Measurements from ENCODE around the gene XRCC1. TPM values are rescaled to one million over a fixed set of nuclear protein-coding genes. Genes with fewer than 3 reads are reported as not detected.
"Not testable (repeated sequence)": the region's sequence is repeated elsewhere in the genome, so short reads cannot be mapped to it uniquely, and the experiment has no call there.

Gene XRCC1
- polyA plus RNA-seq, 1 of the 3 experiments (the other 2 are of a cell fraction), result 30.3 TPM

GRCh38 chr19:43525836-43526771, 49.2 kb downstream of the XRCC1 start:
- H3K4me1 ChIP-seq (ENCODE audit: control insufficient read depth in 1 of 2, insufficient read depth in 2 of 2, low read depth in 1 of 2, low read length in 1 of 2), result peaks cover 6 to 14% of the 10 kb centered on the region in 2 experiments; a peak in 1 of 4 replicates
- H4K20me1 ChIP-seq (ENCODE audit: insufficient read depth), result no peaks in the 10 kb centered on the region
- peaks cover 4% of the 10 kb centered on the region for H3F3A ChIP-seq (replicated peaks; ENCODE audit: insufficient read depth)
- H3K9me3 ChIP-seq, result no peaks in the 10 kb centered on the region
- CTCF ChIA-PET, result interaction anchor here (0.8 to 24.7 kb wide), 4 partner anchors 29 to 159 kb away, joined by 3 to 632 read pairs (median 6); no protein-coding TSS in a partner anchor
- no peak overlapping the region for H3K27ac ChIP-seq (ENCODE audit: low read depth in 2 of 2, low read length in 1 of 2)
- H3K4me3 ChIP-seq (ENCODE audit: low read depth in 2 of 2, low read length in 1 of 2), result peak overlapping the region; percentile 74 to 97
- H3K79me2 ChIP-seq (ENCODE audit: insufficient read depth), result peaks cover 28% of the 10 kb centered on the region
- 46% methylated on average over 18 of the region's 26 CpGs for WGBS (ENCODE audit: low lambda C conversion rate)
- H3K9me2 ChIP-seq, result no peaks in the 10 kb centered on the region
- TF ChIP-seq REST (IDR thresholded peaks at IDR 0.05; ENCODE audit: low read depth, low read length) (no peak), ELF1 (IDR thresholded peaks at IDR 0.05) (no peak), MXI1 (IDR thresholded peaks at IDR 0.05; ENCODE audit: low read depth, low read length) (no peak), JUND (IDR thresholded peaks at IDR 0.05) (no peak), MEF2A (IDR thresholded peaks at IDR 0.05; ENCODE audit: borderline replicate concordance, low read depth) (no peak), USF2 (IDR thresholded peaks at IDR 0.05; ENCODE audit: borderline replicate concordance, low read depth, low read length) (no peak)
- H3K27me3 ChIP-seq (ENCODE audit: insufficient read depth), result no peaks in the 10 kb centered on the region
- H3K4me2 ChIP-seq, result peak overlapping the region; percentile 95
- DNase-seq, result peak; percentile 54
- POLR2A ChIA-PET, result no interaction called here
- peak overlapping the region; percentile 86 for H3K9ac ChIP-seq
- peak overlapping the region; percentile 98; the same call in 1 of the 2 replicates for H2AFZ ChIP-seq (ENCODE audit: low read depth)
- H3K36me3 ChIP-seq (replicated peaks in 1 of 2; ENCODE audit: control insufficient read depth in 1 of 2, insufficient read depth in 2 of 2, low read length in 1 of 2), result no peaks in the 10 kb centered on the region

- Histone ChIP-seq H3K9me2 (no peaks in the 10 kb centered on the region), H3K27me3 (ENCODE audit: insufficient read depth) (no peaks in the 10 kb centered on the region), H3K4me1 (ENCODE audit: control insufficient read depth in 1 of 2, insufficient read depth in 2 of 2, low read depth in 1 of 2, low read length in 1 of 2) (peaks cover 6 to 14% of the 10 kb centered on the region in 2 experiments; a peak in 1 of 4 replicates), H3K79me2 (ENCODE audit: insufficient read depth) (peaks cover 28% of the 10 kb centered on the region), H3K9me3 (no peaks in the 10 kb centered on the region), H3K36me3 (replicated peaks in 1 of 2; ENCODE audit: control insufficient read depth in 1 of 2, insufficient read depth in 2 of 2, low read length in 1 of 2) (no peaks in the 10 kb centered on the region), H3K4me3 (ENCODE audit: low read depth in 2 of 2, low read length in 1 of 2) (peak overlapping the region; percentile 12 to 97; a peak in 3 of 4 replicates), H2AFZ (ENCODE audit: low read depth) (no peak overlapping the region), H3K9ac (no peak overlapping the region), H3F3A (replicated peaks; ENCODE audit: insufficient read depth) (peaks cover 4% of the 10 kb centered on the region), H4K20me1 (ENCODE audit: insufficient read depth) (no peaks in the 10 kb centered on the region), H3K4me2 (peak overlapping the region; percentile 95), H3K27ac (ENCODE audit: low read depth in 2 of 2, low read length in 1 of 2) (no peak overlapping the region)
- no peak for TF ChIP-seq MEF2A (IDR thresholded peaks at IDR 0.05; ENCODE audit: borderline replicate concordance, low read depth)
- 62% methylated on average over 12 of the region's 12 CpGs for WGBS (ENCODE audit: low lambda C conversion rate)
- DNase-seq, result no peak
- ChIA-PET CTCF (interaction anchor here (0.8 to 24.7 kb wide), 4 partner anchors 17 to 85 kb away, joined by 3 to 632 read pairs (median 5); no protein-coding TSS in a partner anchor), POLR2A (interaction anchor here (0.6 kb wide), 1 partner anchor 107 kb away, joined by 3 read pairs; no protein-coding TSS in a partner anchor)
Measured at GRCh38 chr19:43524922-43525835, 50.1 kb downstream of the XRCC1 start.

- H4K20me1 ChIP-seq (ENCODE audit: insufficient read depth); H2AFZ ChIP-seq (ENCODE audit: low read depth); H3K9ac ChIP-seq; H3K27me3 ChIP-seq (ENCODE audit: insufficient read depth); H3K4me2 ChIP-seq; H3K27ac ChIP-seq (ENCODE audit: low read depth in 2 of 2, low read length in 1 of 2); H3K9me2 ChIP-seq; H3K4me3 ChIP-seq (ENCODE audit: low read depth in 2 of 2, low read length in 1 of 2); H3K9me3 ChIP-seq; DNase-seq; POLR2A ChIA-PET; H3F3A ChIP-seq (replicated peaks; ENCODE audit: insufficient read depth); H3K36me3 ChIP-seq (replicated peaks in 1 of 2; ENCODE audit: control insufficient read depth in 1 of 2, insufficient read depth in 2 of 2, low read length in 1 of 2): not testable (repeated sequence)
- 97% methylated on average over 8 of the region's 8 CpGs for WGBS (ENCODE audit: low lambda C conversion rate)
- H3K4me1 ChIP-seq (ENCODE audit: control insufficient read depth in 1 of 2, insufficient read depth in 2 of 2, low read depth in 1 of 2, low read length in 1 of 2), result peaks cover 6 to 14% of the 10 kb centered on the region in 2 experiments; a peak in 2 of 4 replicates
- CTCF ChIA-PET, result interaction anchor here (24.7 kb wide), 1 partner anchor 84 kb away, joined by 632 read pairs; no protein-coding TSS in a partner anchor
- peaks cover 28% of the 10 kb centered on the region for H3K79me2 ChIP-seq (ENCODE audit: insufficient read depth)
Measured at GRCh38 chr19:43523696-43524095, 51.6 kb downstream of the XRCC1 start.

Measured in SK-N-SH (cell line).